Lower leg skin (tissue), 3 donors: Measurements from ENCODE around the gene BCL11A.

ENCODE experiments used
- POLR2A ChIP-seq, 2 donors: fragments of 450-650 bp; IDR thresholded peaks; one replicate each; pipeline ENCODE4 v1.6.1; 2016 to 2017; ENCODE audit warnings: antibody characterized with exemption in 2 of 2, mild to moderate bottlenecking in 1 of 2, moderate library complexity in 1 of 2
- TF ChIP-seq, protein P1 (sequence below), 3 donors: fragments of 450-650 bp; IDR thresholded peaks; one replicate each; pipeline ENCODE4 v1.5.1; 2016; ENCODE audit warnings: antibody characterized with exemption in 3 of 3, mild to moderate bottlenecking in 3 of 3, moderate library complexity in 2 of 3

DNA sequence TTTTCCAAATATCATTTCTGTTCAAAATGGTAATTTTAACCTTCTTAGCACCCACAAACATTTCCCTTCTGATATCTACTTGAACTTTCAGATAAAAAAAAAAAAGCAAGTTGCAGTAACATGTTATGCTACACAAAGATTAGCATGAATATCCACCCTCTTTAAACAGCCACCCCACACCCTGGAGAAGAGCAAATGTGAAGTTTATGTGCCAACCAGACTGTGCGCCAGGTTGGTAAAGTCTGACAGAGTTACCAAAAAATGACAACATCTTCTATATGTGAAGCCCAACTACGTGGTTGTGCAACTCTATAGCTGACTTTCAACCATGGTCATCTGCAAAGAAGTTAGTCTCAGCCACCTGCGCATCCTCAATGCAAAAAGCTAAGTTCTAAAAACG lies 62.6 kb downstream of the BCL11A start:
- TF ChIP-seq, protein P1, sequence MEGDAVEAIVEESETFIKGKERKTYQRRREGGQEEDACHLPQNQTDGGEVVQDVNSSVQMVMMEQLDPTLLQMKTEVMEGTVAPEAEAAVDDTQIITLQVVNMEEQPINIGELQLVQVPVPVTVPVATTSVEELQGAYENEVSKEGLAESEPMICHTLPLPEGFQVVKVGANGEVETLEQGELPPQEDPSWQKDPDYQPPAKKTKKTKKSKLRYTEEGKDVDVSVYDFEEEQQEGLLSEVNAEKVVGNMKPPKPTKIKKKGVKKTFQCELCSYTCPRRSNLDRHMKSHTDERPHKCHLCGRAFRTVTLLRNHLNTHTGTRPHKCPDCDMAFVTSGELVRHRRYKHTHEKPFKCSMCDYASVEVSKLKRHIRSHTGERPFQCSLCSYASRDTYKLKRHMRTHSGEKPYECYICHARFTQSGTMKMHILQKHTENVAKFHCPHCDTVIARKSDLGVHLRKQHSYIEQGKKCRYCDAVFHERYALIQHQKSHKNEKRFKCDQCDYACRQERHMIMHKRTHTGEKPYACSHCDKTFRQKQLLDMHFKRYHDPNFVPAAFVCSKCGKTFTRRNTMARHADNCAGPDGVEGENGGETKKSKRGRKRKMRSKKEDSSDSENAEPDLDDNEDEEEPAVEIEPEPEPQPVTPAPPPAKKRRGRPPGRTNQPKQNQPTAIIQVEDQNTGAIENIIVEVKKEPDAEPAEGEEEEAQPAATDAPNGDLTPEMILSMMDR (IDR thresholded peaks at IDR 0.05), result no peak
- no peak for TF ChIP-seq POLR2A (IDR thresholded peaks at IDR 0.05)
